Measurements from ENCODE around the gene KLF3. TPM values are rescaled to one million over a fixed set of nuclear protein-coding genes. Genes with fewer than 3 reads are reported as not detected.
A peak's percentile ranks its signal among the peaks of the same experiment; 100 is the strongest.

Gene KLF3
- polyA plus RNA-seq, 1 experiment = 11.4 TPM

DNA sequence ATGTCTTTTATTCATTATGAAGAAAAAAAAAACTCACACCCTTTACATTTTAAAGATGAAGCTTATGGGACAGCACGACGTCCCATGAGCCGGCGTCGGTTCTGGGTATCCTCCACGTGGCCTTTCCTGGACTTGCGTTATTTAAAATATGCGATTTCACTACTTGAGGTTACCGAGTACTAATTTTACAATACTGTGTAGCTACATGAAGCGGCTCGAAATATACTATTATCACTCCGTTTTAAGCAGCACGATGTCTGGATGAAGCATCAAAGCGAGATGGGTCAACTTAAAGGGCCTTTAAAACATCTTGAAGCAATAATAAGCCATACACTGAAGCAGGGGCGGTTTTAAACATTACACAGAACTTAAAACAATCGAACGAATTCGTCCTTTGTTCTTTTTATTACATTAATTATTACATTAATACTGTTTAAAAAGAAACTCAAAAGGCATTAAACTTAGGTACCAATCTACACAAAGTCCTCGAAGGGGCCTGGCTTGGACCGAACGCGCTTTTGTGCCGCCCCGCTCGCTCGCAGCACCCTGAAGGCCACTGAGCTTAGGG, 1.4 kb upstream of the KLF3 start:
- Histone ChIP-seq H3K36me3 (ENCODE audit: control insufficient read depth, insufficient read depth, low read length) (no peaks in the 10 kb centered on the region), H3K4me3 (ENCODE audit: low read depth, low read length) (peak overlapping the region; percentile 60), H3K27me3 (ENCODE audit: control insufficient read depth, insufficient read depth, low read length) (no peaks in the 10 kb centered on the region)
- DNase-seq (ENCODE audit: low read depth) = no peak
- TF ChIP-seq, protein P1, sequence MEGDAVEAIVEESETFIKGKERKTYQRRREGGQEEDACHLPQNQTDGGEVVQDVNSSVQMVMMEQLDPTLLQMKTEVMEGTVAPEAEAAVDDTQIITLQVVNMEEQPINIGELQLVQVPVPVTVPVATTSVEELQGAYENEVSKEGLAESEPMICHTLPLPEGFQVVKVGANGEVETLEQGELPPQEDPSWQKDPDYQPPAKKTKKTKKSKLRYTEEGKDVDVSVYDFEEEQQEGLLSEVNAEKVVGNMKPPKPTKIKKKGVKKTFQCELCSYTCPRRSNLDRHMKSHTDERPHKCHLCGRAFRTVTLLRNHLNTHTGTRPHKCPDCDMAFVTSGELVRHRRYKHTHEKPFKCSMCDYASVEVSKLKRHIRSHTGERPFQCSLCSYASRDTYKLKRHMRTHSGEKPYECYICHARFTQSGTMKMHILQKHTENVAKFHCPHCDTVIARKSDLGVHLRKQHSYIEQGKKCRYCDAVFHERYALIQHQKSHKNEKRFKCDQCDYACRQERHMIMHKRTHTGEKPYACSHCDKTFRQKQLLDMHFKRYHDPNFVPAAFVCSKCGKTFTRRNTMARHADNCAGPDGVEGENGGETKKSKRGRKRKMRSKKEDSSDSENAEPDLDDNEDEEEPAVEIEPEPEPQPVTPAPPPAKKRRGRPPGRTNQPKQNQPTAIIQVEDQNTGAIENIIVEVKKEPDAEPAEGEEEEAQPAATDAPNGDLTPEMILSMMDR (IDR thresholded peaks at IDR 0.05; ENCODE audit: insufficient read depth, low read depth, low read length) = no peak
- CTCF ChIA-PET = interaction anchor here (0.8 to 1.3 kb wide), 4 partner anchors 12 to 343 kb away, joined by 3 to 6 read pairs (median 3); no protein-coding TSS in a partner anchor
- POLR2A ChIA-PET = interaction anchor here (1.2 kb wide), 1 partner anchor 344 kb away, joined by 14 read pairs; no protein-coding TSS in a partner anchor

DNA sequence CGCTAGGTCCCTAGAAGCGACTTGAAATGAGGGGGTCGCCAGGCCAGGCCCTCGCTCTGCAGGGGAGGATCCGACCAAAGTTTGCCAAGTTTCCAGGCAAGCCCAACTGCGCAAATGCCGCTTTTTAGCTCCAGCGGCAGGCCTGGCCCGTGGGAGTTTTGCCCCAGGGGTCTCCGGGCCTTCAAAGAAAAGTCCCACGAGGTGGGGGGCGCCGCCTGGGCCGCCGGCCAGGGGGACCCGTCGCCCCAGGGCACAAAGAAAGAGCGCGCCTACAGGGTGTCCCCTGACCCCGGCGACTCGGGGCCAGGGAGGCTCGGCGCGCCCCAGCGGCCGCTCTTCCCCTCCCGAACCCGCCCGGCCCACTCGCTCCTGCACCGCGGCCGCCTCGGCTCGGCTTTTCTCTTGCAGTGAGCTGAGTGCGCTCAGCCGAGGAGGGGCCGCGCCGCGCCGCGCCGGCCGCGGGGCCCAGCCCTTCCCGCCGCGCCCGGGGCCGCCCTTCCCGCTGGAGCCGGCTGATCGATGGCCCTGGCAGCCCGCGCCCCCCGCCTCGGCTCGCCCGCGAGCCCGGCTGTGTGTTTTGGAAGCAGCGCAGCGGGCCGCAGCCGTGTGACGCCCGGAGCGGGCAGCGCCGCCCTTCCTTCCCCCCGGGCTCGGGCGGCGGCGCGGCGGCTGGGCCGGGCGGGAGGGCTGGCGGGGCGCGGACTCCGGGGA, 754 bp upstream of the KLF3 start:
- ChIA-PET POLR2A (interaction anchor here (0.7 to 1.2 kb wide), 2 partner anchors 345 to 508 kb away, joined by 6 to 14 read pairs; no protein-coding TSS in a partner anchor), CTCF (interaction anchor here (0.8 to 1.3 kb wide), 4 partner anchors 11 to 344 kb away, joined by 3 to 6 read pairs (median 3); no protein-coding TSS in a partner anchor)
- peak; percentile 19 for DNase-seq (ENCODE audit: low read depth)
- H3K27me3 ChIP-seq (ENCODE audit: control insufficient read depth, insufficient read depth, low read length) = no peaks in the 10 kb centered on the region
- TF ChIP-seq, protein P1 (IDR thresholded peaks at IDR 0.05; ENCODE audit: insufficient read depth, low read depth, low read length) = no peak
- no peaks in the 10 kb centered on the region for H3K36me3 ChIP-seq (ENCODE audit: control insufficient read depth, insufficient read depth, low read length)
- H3K4me3 ChIP-seq (ENCODE audit: low read depth, low read length) = peak overlapping the region; percentile 60

GRCh38 chr4:38664706-38665401, 855 bp downstream of the KLF3 start:
- Histone ChIP-seq H3K27me3 (ENCODE audit: control insufficient read depth, insufficient read depth, low read length) (no peaks in the 10 kb centered on the region), H3K36me3 (ENCODE audit: control insufficient read depth, insufficient read depth, low read length) (no peaks in the 10 kb centered on the region), H3K4me3 (ENCODE audit: low read depth, low read length) (peak overlapping the region; percentile 88)
- ChIA-PET CTCF (interaction anchor here (1.3 kb wide), 1 partner anchor 485 kb away, joined by 3 read pairs; no protein-coding TSS in a partner anchor), POLR2A (interaction anchor here (0.6 kb wide), 1 partner anchor 346 kb away, joined by 3 read pairs; no protein-coding TSS in a partner anchor)
- TF ChIP-seq, protein P1 (IDR thresholded peaks at IDR 0.05; ENCODE audit: insufficient read depth, low read depth, low read length) = no peak
- no peak for DNase-seq (ENCODE audit: low read depth)

- Histone ChIP-seq H3K36me3 (ENCODE audit: control insufficient read depth, insufficient read depth, low read length) (no peaks in the 10 kb centered on the region), H3K4me3 (ENCODE audit: low read depth, low read length) (peak overlapping the region; percentile 88), H3K27me3 (ENCODE audit: control insufficient read depth, insufficient read depth, low read length) (no peaks in the 10 kb centered on the region)
- ChIA-PET POLR2A (interaction anchor here (0.6 kb wide), 2 partner anchors 347 to 453 kb away, joined by 3 to 6 read pairs; no protein-coding TSS in a partner anchor), CTCF (interaction anchor here (1.3 to 2.4 kb wide), 5 partner anchors 10 to 486 kb away, joined by 3 to 13 read pairs (median 5); no protein-coding TSS in a partner anchor)
- TF ChIP-seq, protein P1 (IDR thresholded peaks at IDR 0.05; ENCODE audit: insufficient read depth, low read depth, low read length) = no peak
- no peak for DNase-seq (ENCODE audit: low read depth)
Observed at GRCh38 chr4:38665551-38666411, 1.8 kb downstream of the KLF3 start.
